GM12875 (cell line): ENCODE data around the gene ZHX3.

Source experiments
- H3K4me3 ChIP-seq: one replicate; pipeline ENCODE4 v1.5.1; 2011; ENCODE audit warnings: low read depth, low read length, control low read depth
- CTCF ChIP-seq: IDR thresholded peaks from 2 replicates; pipeline ENCODE4 v1.5.1; 2011; ENCODE audit warnings: low read depth, mild to moderate bottlenecking, control low read depth, inconsistent platforms, low read length, moderate library complexity, borderline replicate concordance; ENCODE audit not compliant: insufficient read depth

ZHX3 gene

GRCh38 chr20:41330941-41331340 lies 13.4 kb upstream of the ZHX3 start:
- TF ChIP-seq CTCF, result no peak

GRCh38 chr20:41330343-41330720 lies 12.8 kb upstream of the ZHX3 start:
- H3K4me3 ChIP-seq, result no peak overlapping the region
- TF ChIP-seq CTCF, result no peak

More at GRCh38 chr20:41330941-41331340, 13.4 kb upstream of the ZHX3 start:
- no peak overlapping the region for H3K4me3 ChIP-seq

- no peak for TF ChIP-seq CTCF
- H3K4me3 ChIP-seq, result no peak overlapping the region
Measured at GRCh38 chr20:41329435-41330342, 12.2 kb upstream of the ZHX3 start.

- no peak overlapping the region for H3K4me3 ChIP-seq
- no peak for TF ChIP-seq CTCF
Measured at GRCh38 chr20:41327178-41327577, 9.6 kb upstream of the ZHX3 start.

- no peak for TF ChIP-seq CTCF
- no peak overlapping the region for H3K4me3 ChIP-seq
Measured at GRCh38 chr20:41320976-41321375, 3.4 kb upstream of the ZHX3 start.

GRCh38 chr20:41320441-41320840 lies 2.9 kb upstream of the ZHX3 start:
- TF ChIP-seq CTCF, result no peak
- H3K4me3 ChIP-seq, result no peak overlapping the region

GRCh38 chr20:41318271-41318649 lies 729 bp upstream of the ZHX3 start:
- H3K4me3 ChIP-seq, result no peak overlapping the region
- TF ChIP-seq CTCF, result no peak
